ENCODE measurements around the gene WFS1. TPM values are rescaled to one million over a fixed set of nuclear protein-coding genes. Genes with fewer than 3 reads are reported as not detected.

WFS1 gene
- total RNA-seq, 1 donor from 2014 or later: 91.8 TPM

GRCh38 chr4:6279582-6280289 is 10.1 kb downstream of the WFS1 start:
- peaks cover 85% of the 10 kb centered on the region for H3K4me1 ChIP-seq

GRCh38 chr4:6280365-6280996 is 10.8 kb downstream of the WFS1 start:
- H3K36me3 ChIP-seq: peaks cover 0 to 9% of the 10 kb centered on the region in 2 donors
- DNase-seq (ENCODE audit: extremely low spot score in 2 of 2): no peak

More at GRCh38 chr4:6279582-6280289, 10.1 kb downstream of the WFS1 start:
- no peaks in the 10 kb centered on the region for H3K27me3 ChIP-seq
- peak overlapping the region; percentile 5 for H3K27ac ChIP-seq
- peaks cover 0 to 5% of the 10 kb centered on the region in 2 donors for H3K36me3 ChIP-seq
- no peak for TF ChIP-seq CTCF (IDR thresholded peaks at IDR 0.05)
- TF ChIP-seq POLR2A (IDR thresholded peaks at IDR 0.05): no peak
- no peak for TF ChIP-seq POLR2AphosphoS5 (IDR thresholded peaks at IDR 0.05; ENCODE audit: insufficient read depth in 1 of 2, low read depth in 1 of 2)
- no peak for DNase-seq (ENCODE audit: extremely low spot score in 2 of 2)
- intact Hi-C loops (cut with DNase I): no loop called here
- H3K9me3 ChIP-seq: no peaks in the 10 kb centered on the region
- no peak overlapping the region for H3K4me3 ChIP-seq

GRCh38 chr4:6281436-6282313 is 12.0 kb downstream of the WFS1 start:
- intact Hi-C loops (cut with DNase I): no loop called here
- TF ChIP-seq CTCF (IDR thresholded peaks at IDR 0.05) (no peak), POLR2AphosphoS5 (IDR thresholded peaks at IDR 0.05; ENCODE audit: insufficient read depth in 1 of 2, low read depth in 1 of 2) (peak in 1 of 2 donors; percentile 36), POLR2A (IDR thresholded peaks at IDR 0.05) (no peak)
- Histone ChIP-seq H3K27me3 (no peaks in the 10 kb centered on the region), H3K36me3 (peaks cover 0 to 11% of the 10 kb centered on the region in 2 donors), H3K4me1 (peaks cover 66% of the 10 kb centered on the region), H3K27ac (peak overlapping the region; percentile 66), H3K9me3 (no peaks in the 10 kb centered on the region), H3K4me3 (no peak overlapping the region)
- no peak for DNase-seq (ENCODE audit: extremely low spot score in 2 of 2)

More at GRCh38 chr4:6280365-6280996, 10.8 kb downstream of the WFS1 start:
- Histone ChIP-seq H3K4me1 (peaks cover 77% of the 10 kb centered on the region), H3K27ac (peak overlapping the region; percentile 66), H3K27me3 (no peaks in the 10 kb centered on the region), H3K9me3 (no peaks in the 10 kb centered on the region), H3K4me3 (no peak overlapping the region)
- TF ChIP-seq POLR2AphosphoS5 (IDR thresholded peaks at IDR 0.05; ENCODE audit: insufficient read depth in 1 of 2, low read depth in 1 of 2) (peak in 1 of 2 donors; percentile 39), POLR2A (IDR thresholded peaks at IDR 0.05) (no peak), CTCF (IDR thresholded peaks at IDR 0.05) (no peak)
- intact Hi-C loops (cut with DNase I): no loop called here

- TF ChIP-seq CTCF (IDR thresholded peaks at IDR 0.05) (no peak), POLR2AphosphoS5 (IDR thresholded peaks at IDR 0.05; ENCODE audit: insufficient read depth in 1 of 2, low read depth in 1 of 2) (no peak), POLR2A (IDR thresholded peaks at IDR 0.05) (no peak)
- Histone ChIP-seq H3K9me3 (no peaks in the 10 kb centered on the region), H3K4me3 (no peak overlapping the region), H3K27me3 (no peaks in the 10 kb centered on the region), H3K36me3 (peaks cover 0 to 13% of the 10 kb centered on the region in 2 donors), H3K27ac (peak overlapping the region; percentile 66), H3K4me1 (peaks cover 59% of the 10 kb centered on the region)
- no peak for DNase-seq (ENCODE audit: extremely low spot score in 2 of 2)
- intact Hi-C loops (cut with DNase I): no loop called here
Observed at GRCh38 chr4:6282314-6282771, 12.7 kb downstream of the WFS1 start.
